ENCODE results near the gene SDK2. TPM values are rescaled to one million over a fixed set of nuclear protein-coding genes. Genes with fewer than 3 reads are reported as not detected.
A peak's percentile ranks its signal among the peaks of the same experiment; 100 is the strongest.

SDK2 gene
- polyA plus RNA-seq, 6 donors from 2014 or later, result 0.10 to 6.3 (median 1.6) TPM

GRCh38 chr17:73431401-73432205, 212.6 kb downstream of the SDK2 start:
- no peak for DNase-seq
- H3K27me3 Mint-ChIP-seq, result no peaks in the 10 kb centered on the region
- no peak overlapping the region for H3K4me3 Mint-ChIP-seq
- no peaks in the 10 kb centered on the region for H3K9me3 Mint-ChIP-seq
- peak overlapping the region in 2 of 6 donors; percentile 9 to 26 for H3K27ac Mint-ChIP-seq
- H3K36me3 Mint-ChIP-seq, result peaks cover 0 to 7% of the 10 kb centered on the region in 2 donors
- no peak for ATAC-seq (ENCODE audit: low read depth in 2 of 2)
- peaks cover 0 to 17% (median 5%) of the 10 kb centered on the region in 3 donors for H3K4me1 Mint-ChIP-seq

GRCh38 chr17:73430848-73431247, 213.4 kb downstream of the SDK2 start:
- Mint-ChIP-seq H3K9me3 (no peaks in the 10 kb centered on the region), H3K27me3 (no peaks in the 10 kb centered on the region), H3K36me3 (peaks cover 0 to 7% of the 10 kb centered on the region in 2 donors), H3K4me1 (peaks cover 0 to 17% (median 5%) of the 10 kb centered on the region in 3 donors), H3K27ac (peak overlapping the region in 1 of 6 donors; percentile 9), H3K4me3 (no peak overlapping the region)
- ATAC-seq (ENCODE audit: low read depth in 2 of 2) (peak in 1 of 2 donors; percentile 42), DNase-seq (no peak)

- no peaks in the 10 kb centered on the region for H3K9me3 Mint-ChIP-seq
- H3K36me3 Mint-ChIP-seq, result peaks cover 0 to 7% of the 10 kb centered on the region in 2 donors
- H3K4me1 Mint-ChIP-seq, result peaks cover 0 to 17% (median 5%) of the 10 kb centered on the region in 3 donors
- peak overlapping the region in 2 of 8 donors; percentile 29 for H3K4me3 Mint-ChIP-seq
- ATAC-seq (ENCODE audit: low read depth in 2 of 2), result no peak
- H3K27me3 Mint-ChIP-seq, result no peaks in the 10 kb centered on the region
- no peak overlapping the region for H3K27ac Mint-ChIP-seq
- DNase-seq, result no peak
Measured at GRCh38 chr17:73430165-73430680, 214.0 kb downstream of the SDK2 start.

- Mint-ChIP-seq H3K9me3 (no peaks in the 10 kb centered on the region), H3K4me1 (peaks cover 0 to 17% (median 5%) of the 10 kb centered on the region in 3 donors), H3K27me3 (no peaks in the 10 kb centered on the region), H3K27ac (peak overlapping the region in 2 of 6 donors; percentile 37 to 77), H3K4me3 (no peak overlapping the region), H3K36me3 (peaks cover 0 to 7% of the 10 kb centered on the region in 2 donors)
- peak; percentile 74 for DNase-seq
- peak; percentile 85 to 96 for ATAC-seq (ENCODE audit: low read depth in 2 of 2)
Measured at GRCh38 chr17:73429440-73430164, 214.6 kb downstream of the SDK2 start.

- no peak overlapping the region for H3K27ac Mint-ChIP-seq
- peaks cover 3 to 7% of the 10 kb centered on the region in 2 donors for H3K36me3 Mint-ChIP-seq
- H3K9me3 Mint-ChIP-seq, result no peaks in the 10 kb centered on the region
- ATAC-seq (ENCODE audit: low read depth in 2 of 2), result no peak
- no peak for DNase-seq
- peaks cover 0 to 17% (median 5%) of the 10 kb centered on the region in 3 donors for H3K4me1 Mint-ChIP-seq
- no peaks in the 10 kb centered on the region for H3K27me3 Mint-ChIP-seq
- H3K4me3 Mint-ChIP-seq, result no peak overlapping the region
Measured at GRCh38 chr17:73427198-73427597, 217.0 kb downstream of the SDK2 start.

GRCh38 chr17:73424571-73424970, 219.7 kb downstream of the SDK2 start:
- H3K27ac Mint-ChIP-seq, result peak overlapping the region in 1 of 6 donors; percentile 56
- DNase-seq (no peak), ATAC-seq (ENCODE audit: low read depth in 2 of 2) (no peak)
- H3K36me3 Mint-ChIP-seq, result peaks cover 5 to 11% of the 10 kb centered on the region in 2 donors
- H3K4me3 Mint-ChIP-seq, result no peak overlapping the region
- peaks cover 0 to 4% (median 4%) of the 10 kb centered on the region in 3 donors for H3K4me1 Mint-ChIP-seq
- H3K27me3 Mint-ChIP-seq, result no peaks in the 10 kb centered on the region
- H3K9me3 Mint-ChIP-seq, result no peaks in the 10 kb centered on the region

- H3K4me1 Mint-ChIP-seq, result no peaks in the 10 kb centered on the region
- ATAC-seq (ENCODE audit: low read depth in 2 of 2) (no peak), DNase-seq (no peak)
- peaks cover 8 to 11% of the 10 kb centered on the region in 2 donors for H3K36me3 Mint-ChIP-seq
- no peaks in the 10 kb centered on the region for H3K9me3 Mint-ChIP-seq
- H3K27me3 Mint-ChIP-seq, result no peaks in the 10 kb centered on the region
- H3K4me3 Mint-ChIP-seq, result no peak overlapping the region
- H3K27ac Mint-ChIP-seq, result no peak overlapping the region
Measured at GRCh38 chr17:73423806-73424205, 220.4 kb downstream of the SDK2 start.

GRCh38 chr17:73423159-73423715, 221.0 kb downstream of the SDK2 start:
- H3K4me3 Mint-ChIP-seq, result peak overlapping the region in 1 of 8 donors; percentile 25
- no peaks in the 10 kb centered on the region for H3K9me3 Mint-ChIP-seq
- ATAC-seq (ENCODE audit: low read depth in 2 of 2) (no peak), DNase-seq (no peak)
- peaks cover 11% of the 10 kb centered on the region in 2 donors for H3K36me3 Mint-ChIP-seq
- no peak overlapping the region for H3K27ac Mint-ChIP-seq
- H3K4me1 Mint-ChIP-seq, result no peaks in the 10 kb centered on the region
- H3K27me3 Mint-ChIP-seq, result no peaks in the 10 kb centered on the region

- Mint-ChIP-seq H3K4me3 (no peak overlapping the region), H3K36me3 (peaks cover 4 to 11% of the 10 kb centered on the region in 2 donors), H3K4me1 (no peaks in the 10 kb centered on the region), H3K27me3 (no peaks in the 10 kb centered on the region), H3K9me3 (no peaks in the 10 kb centered on the region), H3K27ac (no peak overlapping the region)
- ATAC-seq (ENCODE audit: low read depth in 2 of 2) (no peak), DNase-seq (no peak)
Measured at GRCh38 chr17:73422121-73422520, 222.1 kb downstream of the SDK2 start.

GRCh38 chr17:73420897-73421296, 223.3 kb downstream of the SDK2 start:
- Mint-ChIP-seq H3K27ac (peak overlapping the region in 1 of 6 donors; percentile 40), H3K27me3 (no peaks in the 10 kb centered on the region), H3K9me3 (no peaks in the 10 kb centered on the region), H3K4me3 (no peak overlapping the region), H3K36me3 (peaks cover 4 to 11% of the 10 kb centered on the region in 2 donors), H3K4me1 (no peaks in the 10 kb centered on the region)
- DNase-seq, result no peak
- no peak for ATAC-seq (ENCODE audit: low read depth in 2 of 2)

- Mint-ChIP-seq H3K4me3 (no peak overlapping the region), H3K27ac (no peak overlapping the region), H3K36me3 (peaks cover 10 to 11% of the 10 kb centered on the region in 2 donors), H3K4me1 (no peaks in the 10 kb centered on the region), H3K9me3 (no peaks in the 10 kb centered on the region), H3K27me3 (no peaks in the 10 kb centered on the region)
- DNase-seq (no peak), ATAC-seq (ENCODE audit: low read depth in 2 of 2) (no peak)
Measured at GRCh38 chr17:73419881-73420280, 224.4 kb downstream of the SDK2 start.

GRCh38 chr17:73419051-73419450, 225.2 kb downstream of the SDK2 start:
- ATAC-seq (ENCODE audit: low read depth in 2 of 2) (no peak), DNase-seq (no peak)
- Mint-ChIP-seq H3K4me1 (no peaks in the 10 kb centered on the region), H3K4me3 (no peak overlapping the region), H3K9me3 (no peaks in the 10 kb centered on the region), H3K27me3 (no peaks in the 10 kb centered on the region), H3K27ac (peak overlapping the region in 1 of 6 donors; percentile 79), H3K36me3 (peaks cover 10 to 11% of the 10 kb centered on the region in 2 donors)

- Mint-ChIP-seq H3K4me3 (no peak overlapping the region), H3K27ac (peak overlapping the region in 1 of 6 donors; percentile 69), H3K9me3 (no peaks in the 10 kb centered on the region), H3K4me1 (no peaks in the 10 kb centered on the region), H3K36me3 (peaks cover 6 to 15% of the 10 kb centered on the region in 2 donors), H3K27me3 (no peaks in the 10 kb centered on the region)
- ATAC-seq (ENCODE audit: low read depth in 2 of 2) (no peak), DNase-seq (no peak)
Measured at GRCh38 chr17:73415782-73416181, 228.5 kb downstream of the SDK2 start.
